Measurements from ENCODE around the gene ATOH8.
A peak's percentile ranks its signal among the peaks of the same experiment; 100 is the strongest.

ATOH8 gene

DNA sequence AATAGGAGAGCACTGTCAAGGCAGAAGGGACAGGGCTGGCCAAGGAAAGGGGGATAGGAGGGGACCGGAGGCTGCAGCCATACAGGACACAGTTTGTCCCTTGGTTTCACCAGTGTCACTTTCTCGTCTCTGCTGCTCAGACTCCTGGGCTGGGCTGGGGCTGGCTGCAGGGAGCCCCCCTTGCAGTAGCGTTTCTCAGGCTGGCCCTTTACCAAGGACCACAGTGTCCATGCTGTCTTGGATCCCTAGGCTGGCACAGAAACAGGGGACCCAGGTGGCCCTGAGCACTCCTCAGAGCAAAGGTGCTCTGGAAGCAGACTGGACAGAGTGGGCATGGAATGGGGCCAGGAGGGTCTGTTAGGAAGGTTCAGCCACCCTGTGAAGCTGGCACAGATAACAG is 34.8 kb downstream of the ATOH8 start:
- DNase-seq, result no peak

GRCh38 chr2:85789271-85789670 is 35.5 kb downstream of the ATOH8 start:
- no peak for DNase-seq

- DNase-seq, result no peak
Measured at GRCh38 chr2:85790032-85790431, 36.2 kb downstream of the ATOH8 start.

DNA sequence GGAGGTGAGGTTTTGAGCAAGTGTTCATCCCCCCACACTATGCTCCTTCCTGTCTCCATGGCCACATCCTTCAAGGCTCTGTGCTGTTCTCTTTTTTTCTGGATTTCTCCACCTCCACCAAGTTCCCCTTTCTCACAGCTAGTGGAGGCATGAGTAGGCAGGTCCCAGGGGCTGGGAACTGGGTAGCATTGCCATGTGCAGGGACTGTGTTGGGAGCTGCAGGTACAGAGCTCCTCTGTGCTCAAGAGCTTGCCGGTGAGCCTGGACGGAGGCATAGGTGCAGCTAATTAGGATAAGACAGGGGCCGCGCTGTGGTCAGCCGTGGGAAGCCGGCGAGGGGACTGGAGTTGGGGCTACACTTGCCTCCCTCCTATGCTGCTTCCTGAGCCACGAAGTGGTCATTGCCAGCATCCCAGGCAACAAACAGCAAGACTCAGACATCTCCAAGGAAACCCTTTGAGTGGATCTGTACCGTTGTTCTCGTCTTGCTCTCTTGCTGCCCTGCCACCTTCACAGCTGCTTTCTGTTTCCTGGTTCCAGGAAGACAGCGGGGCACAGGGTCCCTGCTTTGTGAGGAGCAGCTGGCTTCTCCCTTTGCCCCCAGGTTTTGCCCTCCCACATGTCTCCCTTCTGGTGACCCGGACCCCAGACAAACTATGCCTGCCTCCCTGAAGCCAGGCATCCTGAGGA is 36.9 kb downstream of the ATOH8 start:
- DNase-seq, result peak in 1 of 3 experiments; percentile 10

- no peak for DNase-seq
Measured at GRCh38 chr2:85791704-85792565, 38.1 kb downstream of the ATOH8 start.

- DNase-seq, result no peak
Measured at GRCh38 chr2:85792783-85793441, 39.1 kb downstream of the ATOH8 start.

DNA sequence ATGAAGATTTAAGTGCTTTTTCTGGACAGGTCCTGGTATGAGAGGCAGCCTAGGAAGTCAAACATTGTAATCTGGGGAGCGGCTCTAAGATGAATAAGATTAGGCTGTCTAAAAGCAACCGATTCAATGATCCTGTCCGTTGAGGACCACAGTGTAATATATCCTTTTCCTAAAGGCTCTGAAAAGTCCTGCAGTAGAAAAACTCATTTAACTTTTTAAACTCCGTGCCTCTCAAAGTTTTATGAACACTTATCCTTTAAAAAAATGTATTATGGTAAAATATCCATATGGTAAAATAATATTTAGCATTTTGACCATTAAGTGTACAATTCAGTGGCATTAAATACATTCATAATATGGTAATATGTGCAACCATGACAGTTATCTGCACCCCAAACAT is 39.8 kb downstream of the ATOH8 start:
- no peak for DNase-seq

DNA sequence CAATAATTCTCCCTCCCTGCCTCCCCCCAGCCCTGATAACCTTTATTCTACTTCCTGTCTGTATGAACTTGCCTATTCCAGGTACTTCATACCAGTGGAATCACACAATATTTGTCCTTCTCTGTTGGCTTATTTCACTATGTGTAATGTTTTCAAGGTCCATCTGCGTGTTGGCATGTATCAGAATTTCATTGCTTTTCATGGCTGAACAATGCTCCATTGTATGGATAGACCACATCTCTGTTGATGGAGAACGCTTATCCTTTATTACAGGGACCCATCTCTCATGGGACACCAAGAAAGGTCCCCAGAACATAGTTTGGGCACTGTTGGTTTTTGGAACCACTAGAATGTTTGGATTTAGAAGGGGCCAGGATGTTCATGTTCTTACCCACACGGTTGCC is 40.2 kb downstream of the ATOH8 start:
- DNase-seq, result no peak

DNA sequence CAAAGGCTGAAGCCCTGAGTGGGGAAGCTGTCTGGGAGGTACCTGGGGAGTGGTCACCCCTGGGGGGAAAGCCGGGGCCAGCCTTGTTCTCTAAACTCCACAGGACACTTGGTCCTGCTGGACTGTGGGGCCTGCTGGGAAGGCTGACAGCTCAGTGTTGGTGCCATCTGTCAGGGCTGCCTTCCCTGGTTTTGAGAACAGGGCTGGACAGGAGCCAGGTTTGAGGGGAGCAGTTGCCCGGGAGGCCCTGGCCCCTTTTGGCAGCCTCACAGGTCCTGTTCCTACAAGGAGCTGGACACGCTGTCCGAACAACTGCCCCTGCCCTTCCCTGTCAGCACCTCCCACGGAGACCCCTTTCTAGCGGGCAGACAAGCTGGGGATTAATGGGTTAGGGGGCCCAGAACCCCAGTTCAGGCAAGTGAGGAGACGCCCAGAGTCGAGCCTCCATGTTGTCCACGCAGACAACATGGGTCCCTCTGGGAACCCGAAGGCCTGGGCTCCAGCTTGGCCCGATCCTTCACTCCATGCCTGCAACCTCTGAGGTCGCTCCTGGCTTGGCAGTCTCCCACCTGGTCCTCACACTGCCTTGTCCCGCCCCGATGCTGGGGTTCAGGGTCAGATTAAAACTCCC is 40.8 kb downstream of the ATOH8 start:
- DNase-seq, result no peak

DNA sequence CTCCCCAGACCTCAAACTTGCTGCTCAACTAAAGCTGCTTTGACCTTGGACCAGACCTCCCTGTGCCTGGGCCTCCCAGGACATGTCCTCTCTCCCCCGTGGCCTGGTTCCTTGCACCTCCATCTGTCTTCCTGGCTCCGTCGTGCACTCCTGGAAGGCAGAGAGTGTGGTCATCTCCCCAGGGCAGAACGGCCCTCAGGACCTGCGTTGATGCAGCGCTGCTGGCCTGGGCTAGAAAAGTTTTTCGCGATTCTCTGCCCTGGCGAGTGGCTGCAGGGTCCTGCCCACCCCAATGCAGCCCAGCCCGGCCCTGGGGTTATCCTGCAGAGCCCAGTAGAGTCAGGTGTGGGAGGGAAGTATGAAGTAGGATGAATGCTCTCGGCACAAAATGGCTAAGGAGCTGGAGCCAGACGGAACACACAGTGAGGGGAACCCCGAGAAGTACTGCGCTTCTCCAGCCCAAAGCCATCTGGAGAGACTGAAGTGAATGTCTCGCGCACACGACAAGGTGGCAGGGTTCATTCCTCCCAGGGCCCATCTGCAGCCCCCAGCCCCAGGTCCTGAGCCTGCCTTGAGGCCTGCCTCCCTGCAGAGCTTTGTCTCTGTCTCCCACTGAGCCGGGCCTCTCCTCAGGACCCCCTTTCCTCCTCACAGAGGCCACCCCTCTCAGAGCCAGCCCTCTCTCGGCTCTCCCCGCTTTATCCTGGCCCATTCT is 41.7 kb downstream of the ATOH8 start:
- no peak for DNase-seq

DNA sequence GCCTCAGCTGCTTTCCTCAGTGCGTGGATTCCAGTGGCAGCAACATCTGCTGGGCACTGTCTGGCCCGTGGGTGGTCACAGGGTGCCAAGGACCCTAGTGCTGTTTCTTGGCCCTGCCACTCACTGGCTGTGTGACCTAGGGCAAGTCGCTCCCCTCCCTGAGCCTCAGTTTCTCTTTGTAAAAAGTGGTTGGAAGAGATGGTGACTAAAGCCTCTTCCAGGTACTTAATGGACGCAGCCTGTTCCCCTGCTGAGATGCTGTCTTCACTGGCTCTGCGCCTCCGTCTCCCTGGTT is 42.2 kb downstream of the ATOH8 start:
- no peak for DNase-seq

DNA sequence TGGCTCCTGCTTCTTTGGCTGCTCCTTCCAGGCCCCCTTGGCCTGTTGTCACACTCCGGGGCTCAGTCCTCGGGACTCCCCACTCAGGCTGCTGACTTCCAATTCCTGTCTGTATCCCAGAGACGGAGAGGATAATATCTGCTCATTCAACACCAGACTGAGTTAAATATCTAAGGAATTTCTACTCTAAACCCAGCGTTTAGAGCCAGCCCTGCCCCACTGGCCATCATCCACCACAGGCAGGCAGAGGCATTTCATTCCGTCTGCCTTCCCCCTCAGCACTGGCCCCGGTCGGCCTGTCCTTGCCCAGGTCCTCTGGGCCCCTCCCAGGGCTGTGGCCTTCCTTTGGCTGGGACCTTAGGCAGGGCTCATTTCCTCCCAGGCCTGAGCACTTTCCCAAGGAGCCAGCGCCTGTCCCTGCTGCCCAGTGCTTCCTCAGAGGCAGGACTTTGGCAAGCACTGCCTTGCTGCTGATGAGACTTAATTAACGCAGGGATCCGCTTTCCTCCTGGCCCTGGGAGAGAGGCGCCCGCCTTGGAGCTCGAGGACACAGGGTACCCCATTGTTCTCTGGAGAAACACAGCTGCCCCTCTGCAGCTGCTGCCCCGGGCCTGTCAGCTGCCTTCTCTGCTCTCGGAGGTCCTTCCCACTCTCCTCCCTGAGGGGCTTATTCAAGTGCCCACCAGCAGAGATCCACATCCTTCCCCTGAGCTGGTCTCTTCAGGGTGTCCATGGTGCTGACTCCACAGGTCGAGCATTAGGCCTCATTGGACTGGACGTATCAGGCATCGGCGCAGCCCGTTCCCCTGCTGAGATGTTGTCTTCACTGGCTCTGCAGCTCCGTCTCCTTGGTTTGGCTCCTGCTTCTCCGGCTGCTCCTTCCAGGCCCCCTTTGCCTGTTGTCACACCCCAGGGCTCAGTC is 42.8 kb downstream of the ATOH8 start:
- DNase-seq, result peak in 1 of 3 experiments; percentile 12

DNA sequence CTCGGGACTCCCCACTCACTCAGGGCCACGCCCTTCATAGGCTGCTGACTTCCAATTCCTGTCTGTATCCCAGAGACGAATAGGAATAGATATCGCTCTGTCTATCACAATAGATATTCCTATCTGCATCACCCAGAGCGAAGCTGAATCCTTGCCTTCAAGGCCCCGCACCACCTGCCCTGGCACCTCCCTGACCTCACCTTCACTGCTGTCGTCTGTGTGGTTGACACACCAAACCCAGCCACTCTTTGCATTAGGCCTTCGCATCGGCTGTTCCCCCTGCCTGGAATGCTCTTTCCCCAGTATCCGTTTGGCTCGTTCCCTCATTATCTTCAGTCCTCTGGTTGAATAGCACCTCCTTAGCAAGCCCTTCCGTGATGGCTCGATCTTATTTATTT is 43.5 kb downstream of the ATOH8 start:
- no peak for DNase-seq

GRCh38 chr2:85797921-85798320 is 44.1 kb downstream of the ATOH8 start:
- peak in 1 of 3 experiments; percentile 46 for DNase-seq

DNA sequence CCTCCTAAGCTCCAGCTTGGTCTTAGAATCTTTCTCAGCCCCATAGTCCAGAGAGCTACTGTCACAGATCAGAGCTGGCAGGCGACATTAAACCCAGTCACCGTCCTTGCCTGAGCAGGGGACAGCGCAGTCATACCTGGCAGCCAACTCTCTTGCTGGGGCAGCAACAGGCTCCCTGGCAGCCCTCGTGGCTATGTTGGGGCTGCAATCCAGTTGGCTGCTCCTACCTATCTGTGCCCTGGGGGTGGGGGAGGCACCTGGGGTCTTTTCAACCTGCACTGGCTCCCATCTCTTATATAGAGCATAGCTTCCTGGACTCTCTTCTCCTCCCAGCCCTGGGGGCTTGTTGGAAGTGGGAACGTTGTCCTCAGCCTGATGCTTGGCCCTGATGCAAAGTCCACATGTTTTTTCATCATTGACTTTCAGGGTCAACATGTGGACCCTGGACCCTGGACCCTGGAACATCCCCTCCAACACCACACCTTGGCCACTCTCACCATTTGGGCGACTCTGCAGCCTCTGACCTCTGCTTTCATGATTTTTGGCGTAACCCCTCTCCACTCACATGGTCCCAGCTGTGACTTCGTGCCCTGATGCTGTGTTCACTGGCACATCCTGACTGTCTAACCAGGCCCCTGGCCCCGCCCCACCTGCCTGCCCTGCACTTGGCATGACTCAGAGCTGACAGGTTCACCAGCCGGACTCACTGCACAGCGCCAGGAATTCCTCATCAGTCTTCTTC is 45.6 kb downstream of the ATOH8 start:
- DNase-seq, result no peak

DNA sequence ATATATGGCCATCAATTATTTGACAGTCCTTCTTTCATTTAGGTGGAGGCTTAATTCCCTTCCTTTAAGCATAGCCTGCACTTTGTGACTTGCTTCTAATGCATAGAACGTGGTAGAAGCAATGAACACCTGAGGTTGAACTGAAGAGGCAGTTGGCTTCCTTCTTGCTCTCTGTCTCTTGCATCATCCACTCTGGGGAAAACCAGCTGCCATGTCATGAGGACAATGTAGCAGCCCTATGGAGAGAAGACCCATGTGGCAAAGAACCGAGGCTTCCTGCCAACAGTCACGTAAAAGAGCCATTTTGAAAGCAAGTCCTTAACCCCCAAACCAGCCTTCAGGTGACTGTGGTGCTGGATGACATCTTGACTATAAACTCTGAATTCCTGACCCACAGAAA is 46.8 kb downstream of the ATOH8 start:
- no peak for DNase-seq

DNA sequence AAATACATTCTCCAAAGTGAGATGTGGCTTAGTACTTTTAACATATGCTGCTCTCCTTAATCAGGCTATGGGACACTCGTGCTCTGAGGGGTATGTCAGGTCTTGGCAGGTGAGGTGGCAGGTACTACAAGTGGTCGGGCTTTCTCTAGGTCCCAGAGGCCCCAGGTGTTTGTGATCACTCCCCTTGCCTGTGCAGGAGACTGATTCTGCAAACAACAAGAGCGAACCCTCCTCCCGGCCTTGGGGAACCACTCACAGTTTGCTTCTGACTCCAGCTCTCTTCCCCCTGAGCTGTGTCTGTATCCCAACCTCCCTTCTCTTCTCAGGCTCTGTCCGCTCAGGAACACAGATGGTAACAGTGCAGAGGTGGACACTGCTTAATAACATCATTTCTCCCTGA is 48.1 kb downstream of the ATOH8 start:
- DNase-seq, result no peak

DNA sequence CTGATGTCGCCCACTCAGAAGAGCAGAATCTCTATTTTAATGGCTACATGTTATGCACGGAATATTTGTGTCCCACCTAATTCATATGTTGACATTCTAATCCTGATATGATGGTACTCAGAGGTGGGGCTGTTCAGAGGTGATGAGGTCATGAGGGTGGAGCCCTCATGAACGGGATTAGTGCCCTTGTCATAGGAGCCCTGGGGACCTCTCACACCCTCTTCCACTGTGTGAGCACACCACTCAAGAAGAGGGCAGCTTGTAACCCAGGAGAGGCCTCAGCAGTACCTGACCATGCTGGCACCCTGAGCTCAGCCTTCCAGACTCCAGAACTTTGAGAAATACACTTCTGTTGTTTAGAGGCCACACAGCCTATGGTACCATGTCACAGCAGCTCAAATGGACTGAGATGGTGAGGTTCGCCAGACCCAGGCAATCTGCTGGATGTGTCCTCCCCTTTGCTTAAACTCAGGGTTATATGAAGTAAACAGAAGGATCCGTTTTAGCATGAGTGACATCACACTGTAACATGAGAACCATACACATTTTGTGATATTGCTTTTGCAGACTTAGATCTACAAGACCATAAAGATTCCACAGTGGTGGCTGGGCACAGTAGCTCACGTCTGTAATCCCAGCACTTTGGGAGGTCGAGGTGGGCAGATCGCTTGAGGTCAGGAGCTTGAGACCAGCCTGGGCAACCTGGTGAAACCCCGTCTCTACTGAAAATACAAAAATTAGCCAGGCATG is 48.7 kb downstream of the ATOH8 start:
- no peak for DNase-seq

DNA sequence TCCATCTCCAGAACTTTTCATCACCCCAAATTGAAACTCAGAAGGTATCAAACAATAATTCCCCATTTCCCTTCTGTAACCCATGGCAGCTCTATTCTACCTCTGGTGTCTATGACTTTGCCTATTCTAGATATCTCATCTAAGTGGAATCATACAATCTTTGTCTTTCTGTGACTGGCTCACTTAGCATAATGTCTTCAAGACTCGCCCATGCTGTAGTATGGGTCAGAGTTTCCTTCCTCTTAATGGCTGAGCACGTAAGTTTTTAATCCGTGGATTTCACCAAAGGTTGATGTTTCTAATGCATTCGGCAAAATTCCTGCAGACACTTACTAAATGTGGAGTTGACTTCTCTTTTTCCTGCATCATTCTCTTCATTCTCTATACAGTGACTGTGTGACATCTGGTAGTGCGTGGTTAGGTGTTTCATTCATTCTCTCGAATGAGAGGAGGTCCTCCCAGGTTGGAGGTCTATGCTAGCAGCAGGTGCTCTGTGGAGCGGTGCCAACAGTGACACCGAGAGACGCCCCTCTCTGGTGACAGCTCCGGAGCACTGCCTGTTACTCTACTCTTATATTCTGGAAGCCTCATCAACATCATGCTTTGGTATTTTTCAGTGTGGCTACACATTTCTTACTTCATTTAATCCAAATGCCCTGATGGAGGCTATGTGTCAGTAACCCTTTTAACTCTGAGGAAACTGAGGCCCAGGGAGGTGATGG is 50.1 kb downstream of the ATOH8 start:
- DNase-seq, result no peak

- DNase-seq, result peak in 2 of 3 experiments; percentile 7 to 16
Measured at GRCh38 chr2:85804583-85804982, 50.8 kb downstream of the ATOH8 start.

All from NCI-H1417 (cell line).